GM18868 (cell line): ENCODE measurements around the gene CARMIL3.
"Not testable (repeated sequence)": the region's sequence is repeated elsewhere in the genome, so short reads cannot be mapped to it uniquely, and the experiment has no call there.

Experiments
- ATAC-seq: cut with Tn5 transposase; IDR thresholded peaks from one replicate; pipeline ENCODE4 v1.9.1; 2021; ENCODE audit warnings: mild to moderate bottlenecking, moderate library complexity; ENCODE audit not compliant: unreplicated experiment

The CARMIL3 gene, protein sequence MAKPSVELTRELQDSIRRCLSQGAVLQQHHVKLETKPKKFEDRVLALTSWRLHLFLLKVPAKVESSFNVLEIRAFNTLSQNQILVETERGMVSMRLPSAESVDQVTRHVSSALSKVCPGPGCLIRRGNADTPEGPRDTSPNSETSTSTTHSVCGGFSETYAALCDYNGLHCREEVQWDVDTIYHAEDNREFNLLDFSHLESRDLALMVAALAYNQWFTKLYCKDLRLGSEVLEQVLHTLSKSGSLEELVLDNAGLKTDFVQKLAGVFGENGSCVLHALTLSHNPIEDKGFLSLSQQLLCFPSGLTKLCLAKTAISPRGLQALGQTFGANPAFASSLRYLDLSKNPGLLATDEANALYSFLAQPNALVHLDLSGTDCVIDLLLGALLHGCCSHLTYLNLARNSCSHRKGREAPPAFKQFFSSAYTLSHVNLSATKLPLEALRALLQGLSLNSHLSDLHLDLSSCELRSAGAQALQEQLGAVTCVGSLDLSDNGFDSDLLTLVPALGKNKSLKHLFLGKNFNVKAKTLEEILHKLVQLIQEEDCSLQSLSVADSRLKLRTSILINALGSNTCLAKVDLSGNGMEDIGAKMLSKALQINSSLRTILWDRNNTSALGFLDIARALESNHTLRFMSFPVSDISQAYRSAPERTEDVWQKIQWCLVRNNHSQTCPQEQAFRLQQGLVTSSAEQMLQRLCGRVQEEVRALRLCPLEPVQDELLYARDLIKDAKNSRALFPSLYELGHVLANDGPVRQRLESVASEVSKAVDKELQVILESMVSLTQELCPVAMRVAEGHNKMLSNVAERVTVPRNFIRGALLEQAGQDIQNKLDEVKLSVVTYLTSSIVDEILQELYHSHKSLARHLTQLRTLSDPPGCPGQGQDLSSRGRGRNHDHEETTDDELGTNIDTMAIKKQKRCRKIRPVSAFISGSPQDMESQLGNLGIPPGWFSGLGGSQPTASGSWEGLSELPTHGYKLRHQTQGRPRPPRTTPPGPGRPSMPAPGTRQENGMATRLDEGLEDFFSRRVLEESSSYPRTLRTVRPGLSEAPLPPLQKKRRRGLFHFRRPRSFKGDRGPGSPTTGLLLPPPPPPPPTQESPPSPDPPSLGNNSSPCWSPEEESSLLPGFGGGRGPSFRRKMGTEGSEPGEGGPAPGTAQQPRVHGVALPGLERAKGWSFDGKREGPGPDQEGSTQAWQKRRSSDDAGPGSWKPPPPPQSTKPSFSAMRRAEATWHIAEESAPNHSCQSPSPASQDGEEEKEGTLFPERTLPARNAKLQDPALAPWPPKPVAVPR (N-terminal part only)

DNA sequence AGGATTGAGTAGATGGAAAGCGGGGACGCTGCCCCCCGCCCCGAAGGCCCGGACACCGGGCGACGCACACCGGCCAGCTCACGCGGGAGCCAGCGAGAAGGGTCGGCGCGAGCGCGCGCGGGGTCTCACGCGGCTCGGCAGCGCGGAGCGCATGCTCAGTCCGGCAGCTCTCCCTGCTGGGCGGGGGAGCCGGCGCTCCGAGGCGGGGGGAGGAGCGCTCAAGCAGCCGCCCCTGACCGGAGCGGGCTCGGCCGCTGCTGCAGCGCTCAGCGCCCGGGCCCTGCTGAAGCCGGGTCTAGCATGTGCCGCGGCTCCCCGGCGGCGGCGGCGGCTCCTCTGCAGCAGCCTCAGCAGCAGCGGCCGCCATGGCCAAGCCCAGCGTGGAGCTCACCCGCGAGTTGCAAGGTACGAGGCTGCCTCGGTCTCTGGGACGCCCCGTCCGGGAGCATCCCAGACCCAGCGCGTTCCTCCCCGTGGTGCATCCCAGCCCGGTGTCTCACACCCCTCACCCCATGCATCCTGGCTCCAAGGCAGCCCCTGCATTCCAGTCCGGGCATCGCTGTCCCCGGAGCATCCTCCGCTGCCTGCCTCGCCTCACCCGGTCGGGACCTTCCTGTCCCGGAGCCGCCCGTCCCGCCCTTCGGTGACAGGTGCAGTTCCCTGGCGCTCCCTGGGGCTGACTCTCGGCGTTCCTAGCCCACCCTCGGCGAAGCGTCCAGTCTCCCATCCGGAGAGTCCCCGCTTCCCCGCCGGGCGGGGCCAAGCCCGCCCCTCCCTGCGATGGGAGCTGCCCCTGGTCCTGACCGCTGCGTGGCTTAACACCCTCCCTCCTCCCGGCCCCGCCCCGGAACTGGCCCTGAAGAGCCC is at the start of gene CARMIL3:
Gene CARMIL3, plus strand, starts transcription at position 221 of the 867 bp plus-strand sequence. Its CDS starts 145 bp downstream, at position 366.
- peak; percentile 86 for ATAC-seq

DNA sequence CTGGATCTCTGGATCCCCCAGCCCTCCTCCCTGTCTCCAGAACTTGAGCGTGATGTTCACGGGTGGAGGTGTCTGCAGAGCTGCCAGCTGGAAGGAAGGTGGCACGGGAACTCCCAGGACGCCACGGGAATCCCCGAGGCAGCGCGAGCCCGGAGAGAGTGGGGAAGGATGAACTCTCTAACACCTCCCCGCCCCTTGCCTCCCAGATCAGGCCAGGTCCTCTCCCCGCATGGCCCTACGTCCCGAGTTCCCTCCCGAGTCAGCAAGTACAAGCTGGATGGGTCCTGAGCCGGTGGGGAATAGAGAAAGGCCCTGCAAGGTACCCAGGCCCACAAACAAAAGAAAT is 45.4 kb upstream of the CARMIL3 start:
- ATAC-seq, result peak; percentile 33

DNA sequence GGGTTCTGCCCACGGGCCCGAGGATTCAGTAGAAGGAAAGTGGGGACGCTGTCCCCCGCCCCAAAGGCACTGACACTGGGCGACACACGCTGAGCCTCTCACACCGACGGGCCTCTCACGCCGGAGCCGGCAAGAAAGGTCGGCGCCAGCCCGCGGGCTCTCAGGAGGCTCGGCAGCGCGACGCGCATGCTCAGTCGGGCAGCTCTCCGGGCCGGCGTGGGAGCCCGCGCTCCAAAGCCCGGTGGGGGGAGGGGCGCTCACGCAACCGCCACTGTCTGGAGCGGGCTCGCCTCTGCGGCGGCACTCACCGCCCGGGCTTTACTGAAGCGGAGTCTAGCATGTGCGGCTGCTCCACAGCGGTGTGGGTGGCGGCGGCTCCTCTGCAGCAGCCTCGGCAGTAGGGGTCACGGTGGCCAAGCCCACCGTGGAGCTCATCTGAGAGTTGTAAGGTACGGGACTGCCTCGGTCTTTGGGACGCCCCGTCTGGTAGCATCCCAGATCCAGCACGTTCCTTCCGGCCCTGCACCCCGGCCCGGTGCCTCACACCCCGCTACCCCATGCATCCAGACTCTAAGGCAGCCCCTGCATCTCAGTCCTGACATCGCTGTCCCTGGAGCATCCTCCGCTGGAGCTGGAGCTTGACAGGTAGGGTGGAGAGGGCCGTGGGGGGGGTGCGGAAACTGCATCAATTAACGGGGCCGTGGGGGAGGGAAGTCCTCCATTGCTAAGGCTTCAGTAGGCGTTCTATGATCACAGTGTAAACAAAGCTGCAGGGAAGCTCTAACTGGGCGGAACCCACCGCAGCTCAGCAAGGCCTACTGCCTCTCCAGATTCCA is 44.8 kb upstream of the CARMIL3 start:
- ATAC-seq, result peak; percentile 83

DNA sequence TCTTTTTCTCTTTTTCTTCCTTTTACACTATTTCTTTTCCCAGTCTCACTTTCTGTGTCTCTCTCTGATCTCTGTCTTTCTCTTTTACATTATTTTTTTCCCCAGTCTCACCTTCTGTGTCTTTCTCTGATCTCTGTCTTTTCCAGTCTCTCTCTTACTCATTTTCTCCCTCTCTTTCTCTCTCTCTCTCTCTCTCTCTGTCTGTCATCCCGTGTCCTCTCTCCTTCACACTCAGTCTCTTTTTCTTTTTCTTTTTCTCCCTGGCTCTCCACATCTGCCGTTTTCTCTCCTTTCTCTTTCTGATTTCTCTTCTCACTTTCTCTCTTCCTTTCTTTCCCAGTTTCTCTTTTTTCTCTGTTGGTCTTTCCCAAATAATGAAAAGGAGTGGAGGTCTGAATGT is 40.8 kb upstream of the CARMIL3 start:
- ATAC-seq, result no peak

DNA sequence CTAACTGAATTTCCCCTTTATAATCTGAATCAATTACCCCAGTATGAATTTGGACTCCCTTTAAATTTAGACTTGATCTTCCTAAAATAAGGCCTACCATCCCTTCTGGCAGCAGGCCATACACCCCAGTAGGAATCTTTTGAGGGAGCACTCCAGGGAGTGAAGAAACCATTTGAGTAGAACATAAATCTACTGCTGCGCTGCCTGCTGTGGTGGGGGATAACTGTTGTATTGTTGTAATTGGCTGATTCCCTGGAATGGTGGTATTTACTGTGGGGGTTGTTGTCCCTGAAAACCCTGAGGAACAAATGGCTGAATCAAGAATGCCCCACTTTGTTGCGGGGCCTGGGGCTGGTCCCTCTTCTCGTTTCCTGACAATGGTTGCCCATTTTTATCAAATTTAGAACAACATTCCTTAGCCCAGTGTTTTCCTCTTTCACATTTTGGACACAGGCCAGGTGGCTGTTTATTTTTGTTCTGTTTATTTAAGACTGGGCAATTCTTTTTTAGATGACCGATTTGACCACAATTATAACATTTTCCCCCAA is 39.0 kb upstream of the CARMIL3 start:
- ATAC-seq, result not testable (repeated sequence)

DNA sequence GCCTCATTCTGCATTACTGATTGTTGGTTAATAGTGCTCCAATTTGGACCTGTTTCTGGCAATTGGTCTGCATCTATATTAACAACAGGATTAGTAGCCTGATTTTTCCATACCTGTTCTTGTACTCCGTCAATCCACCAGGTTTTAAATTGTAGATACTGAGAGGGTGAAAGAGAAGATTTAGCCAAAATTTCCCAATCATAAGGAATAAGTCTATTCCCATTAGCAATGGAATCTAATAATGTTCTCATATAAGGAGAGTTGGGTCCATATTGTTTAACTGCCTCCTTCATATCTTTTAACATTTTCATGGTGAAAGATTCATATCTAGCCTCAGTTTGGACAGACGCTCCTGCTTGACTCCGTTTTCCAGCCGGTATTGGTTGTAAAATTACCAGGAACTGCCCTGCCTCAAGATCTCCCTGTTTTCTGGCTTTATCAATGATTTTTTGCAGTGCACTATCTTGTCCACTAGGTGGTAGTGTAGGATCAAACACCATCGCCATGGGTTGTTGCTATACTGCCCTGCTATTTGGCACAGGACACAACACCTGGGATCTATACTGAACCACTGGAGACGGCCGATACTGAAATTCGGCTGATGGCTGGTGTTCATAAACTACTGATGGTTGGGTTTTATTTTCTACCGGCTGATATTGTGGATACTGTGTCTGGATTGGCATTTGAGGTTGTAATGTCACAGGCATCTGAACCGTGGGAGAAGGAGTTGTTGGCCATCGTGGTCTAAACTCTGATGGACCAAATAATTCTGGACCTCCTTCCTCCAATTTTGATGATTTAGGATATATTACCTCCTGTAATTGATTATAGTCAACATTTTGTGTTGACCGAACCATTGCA is 37.9 kb upstream of the CARMIL3 start:
- ATAC-seq, result peak; percentile 67

DNA sequence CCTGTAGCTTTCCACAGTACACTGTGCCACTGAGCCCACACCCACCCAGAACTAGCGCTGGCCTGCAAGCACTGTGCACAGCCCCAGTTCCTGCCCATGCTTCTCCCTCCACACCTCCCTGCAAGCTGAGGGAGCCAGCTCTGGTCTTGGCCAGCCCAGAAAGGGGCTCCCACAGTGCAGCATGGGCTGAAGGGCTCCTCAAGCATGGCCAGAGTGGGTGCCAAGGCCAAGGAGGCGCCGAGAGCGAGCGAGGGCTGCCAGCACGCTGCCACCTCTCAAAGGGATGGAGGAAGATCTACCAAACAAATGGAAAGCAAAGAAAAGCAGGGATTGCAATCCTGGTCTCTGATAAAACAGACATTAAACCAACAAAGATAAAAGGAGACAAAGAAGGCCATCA is 36.1 kb upstream of the CARMIL3 start:
- ATAC-seq, result not testable (repeated sequence)

DNA sequence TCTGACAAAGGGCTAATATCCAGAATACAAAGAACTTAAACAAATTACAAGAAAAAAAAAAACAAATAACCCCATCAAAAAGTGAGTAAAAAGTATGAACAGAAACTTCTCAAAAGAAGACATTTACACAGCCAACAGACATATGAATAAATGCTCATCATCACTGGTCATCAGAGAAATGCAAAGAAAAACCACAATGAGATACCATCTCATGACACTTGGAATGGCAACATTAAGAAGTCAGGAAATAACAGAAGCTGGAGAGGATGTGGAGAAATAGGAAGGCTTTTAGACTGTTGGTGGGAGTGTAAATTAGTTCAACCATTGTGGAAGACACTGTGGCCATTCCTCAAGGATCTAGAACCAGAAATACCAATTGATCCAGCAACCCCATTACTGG is 32.8 kb upstream of the CARMIL3 start:
- ATAC-seq, result not testable (repeated sequence)

DNA sequence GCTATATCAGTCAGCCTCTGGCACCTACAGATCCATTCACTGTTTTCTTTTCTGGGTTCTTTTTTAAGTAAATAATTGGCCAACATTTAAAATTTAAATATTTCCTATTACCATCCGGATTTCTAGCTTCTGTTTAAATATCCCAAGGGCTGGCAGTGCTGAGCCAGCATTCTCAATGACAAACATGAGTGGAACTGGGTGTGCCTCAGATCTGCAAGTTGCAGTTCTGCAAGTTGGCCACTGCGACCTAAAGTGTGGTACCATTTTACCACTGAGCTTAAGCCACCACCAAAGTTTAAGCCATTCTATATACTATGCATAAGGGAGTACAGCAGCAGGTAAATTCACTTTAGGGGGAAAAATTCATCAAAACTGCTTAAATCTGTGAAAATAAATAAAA is 31.9 kb upstream of the CARMIL3 start:
- ATAC-seq, result not testable (repeated sequence)

DNA sequence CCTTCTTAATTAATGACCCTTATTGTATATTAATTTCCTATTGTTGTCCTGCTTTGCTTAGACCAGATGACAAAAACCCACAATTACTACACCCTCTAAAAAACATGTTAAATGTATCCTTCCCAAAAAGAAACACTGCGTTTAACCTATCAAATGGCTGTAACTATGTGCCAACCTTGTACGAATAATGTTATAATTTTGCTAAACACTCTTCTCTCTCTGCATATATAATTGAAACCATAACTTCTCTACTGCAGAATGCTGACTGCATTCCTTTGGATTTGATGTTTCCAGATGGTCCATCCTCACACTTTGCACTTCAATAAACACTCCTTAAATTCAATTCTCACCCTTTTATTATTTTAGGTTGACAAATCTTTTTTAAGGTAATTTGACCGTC is 31.3 kb upstream of the CARMIL3 start:
- not testable (repeated sequence) for ATAC-seq

DNA sequence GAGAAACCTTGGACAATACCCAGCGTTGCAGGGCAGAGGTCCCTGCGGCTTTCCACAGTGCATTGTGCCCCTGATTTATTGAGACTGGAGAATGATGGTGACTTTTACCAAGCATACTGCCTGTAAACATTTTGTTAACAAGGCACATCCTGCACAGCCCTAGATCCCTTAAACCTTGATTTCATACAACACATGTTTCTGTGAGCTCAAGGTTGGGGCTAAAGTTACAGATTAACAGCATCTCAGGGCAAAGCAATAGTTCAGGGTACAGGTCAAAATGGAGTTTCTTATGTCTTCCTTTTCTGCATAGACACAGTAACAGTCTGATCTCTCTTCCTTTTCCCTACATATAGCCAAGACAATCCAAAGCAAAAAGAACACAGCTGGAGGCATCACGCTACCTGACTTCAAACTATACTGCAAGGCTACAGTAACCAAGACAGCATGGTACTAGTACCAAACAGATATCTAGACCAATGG is 26.8 kb upstream of the CARMIL3 start:
- ATAC-seq, result not testable (repeated sequence)

DNA sequence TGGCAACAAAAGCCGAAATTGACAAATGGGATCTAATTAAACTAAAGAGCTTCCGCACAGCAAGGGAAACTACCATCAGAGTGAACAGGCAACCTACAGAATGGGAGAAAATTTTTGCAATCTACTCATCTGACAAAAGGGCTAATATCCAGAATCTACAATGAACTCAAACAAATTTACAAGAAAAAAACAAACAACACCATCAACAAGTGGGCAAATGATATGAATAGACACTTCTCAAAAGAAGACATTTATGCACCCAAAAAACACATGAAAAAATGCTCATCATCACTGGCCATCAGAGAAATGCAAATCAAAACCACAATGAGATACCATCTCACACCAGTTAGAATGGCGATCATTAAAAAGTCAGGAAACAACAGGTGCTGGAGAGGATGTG is 22.1 kb upstream of the CARMIL3 start:
- ATAC-seq, result not testable (repeated sequence)

DNA sequence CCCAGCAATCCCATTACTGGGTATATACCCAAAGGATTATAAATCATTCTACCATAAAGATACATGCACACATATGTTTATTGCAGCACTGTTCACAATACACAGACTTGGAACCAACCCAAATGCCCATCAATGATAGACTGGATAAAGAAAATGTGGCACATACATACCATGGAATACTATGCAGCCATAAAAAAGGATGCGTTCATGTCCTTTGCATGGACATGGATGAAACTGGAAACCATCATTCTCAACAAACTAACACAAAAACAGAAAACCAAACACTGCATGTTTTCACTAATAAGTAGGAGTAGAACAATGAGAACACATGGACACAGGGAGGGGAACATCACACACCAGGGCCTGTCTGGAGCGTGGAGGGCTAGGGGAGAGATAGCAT is 20.5 kb upstream of the CARMIL3 start:
- ATAC-seq, result not testable (repeated sequence)

DNA sequence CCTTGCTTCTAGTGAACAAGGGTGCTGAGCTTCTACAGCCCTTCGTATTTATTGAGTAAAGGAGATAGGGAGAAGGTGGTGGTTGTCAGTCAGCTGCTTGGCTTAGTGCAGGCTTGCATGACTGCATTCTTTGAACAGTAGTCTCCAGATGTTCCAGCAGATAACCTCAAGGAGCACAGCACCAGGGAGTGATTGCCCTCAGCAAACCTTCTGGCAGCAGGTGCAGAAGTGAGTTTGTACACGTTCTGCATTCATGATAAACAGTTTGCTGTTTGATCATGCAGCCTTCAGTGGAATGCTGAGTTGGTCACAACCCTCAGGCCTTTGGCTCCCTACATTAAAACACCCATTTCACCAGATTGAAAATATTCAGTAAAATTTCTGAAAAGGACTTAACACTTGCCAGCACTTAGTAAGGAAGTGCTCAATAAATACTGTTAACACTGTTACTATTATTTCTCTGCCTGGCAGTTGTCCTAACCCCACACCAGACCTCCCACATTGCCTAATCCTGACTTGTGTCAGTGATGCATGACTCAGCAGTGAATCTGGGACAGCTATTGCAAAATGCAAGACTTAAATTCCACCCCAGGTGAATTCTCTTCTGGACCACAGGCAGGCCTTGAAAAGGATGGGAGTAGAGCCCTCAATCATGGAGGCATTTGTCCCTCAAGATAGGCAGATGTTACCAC is 18.9 kb upstream of the CARMIL3 start:
- no peak for ATAC-seq

DNA sequence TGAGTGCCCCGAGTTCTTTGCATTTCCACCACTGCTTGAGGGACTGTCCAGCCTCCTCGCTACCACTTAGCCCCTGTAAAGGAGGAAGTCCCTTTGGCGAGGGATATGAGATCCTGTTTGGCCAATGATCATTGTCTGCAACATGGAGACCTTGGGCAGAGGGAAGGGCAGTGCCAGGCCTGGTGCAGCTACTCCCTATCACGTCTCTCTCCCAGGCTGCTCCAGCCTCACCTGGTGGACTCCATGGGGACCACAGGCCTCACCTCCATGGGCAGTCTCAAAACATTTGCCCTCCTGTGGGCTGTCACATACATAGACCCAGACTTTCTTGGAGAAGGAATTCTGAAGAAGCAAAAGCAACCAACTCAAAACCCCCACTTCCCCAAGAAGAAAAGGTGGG is 16.0 kb upstream of the CARMIL3 start:
- peak; percentile 7 for ATAC-seq

DNA sequence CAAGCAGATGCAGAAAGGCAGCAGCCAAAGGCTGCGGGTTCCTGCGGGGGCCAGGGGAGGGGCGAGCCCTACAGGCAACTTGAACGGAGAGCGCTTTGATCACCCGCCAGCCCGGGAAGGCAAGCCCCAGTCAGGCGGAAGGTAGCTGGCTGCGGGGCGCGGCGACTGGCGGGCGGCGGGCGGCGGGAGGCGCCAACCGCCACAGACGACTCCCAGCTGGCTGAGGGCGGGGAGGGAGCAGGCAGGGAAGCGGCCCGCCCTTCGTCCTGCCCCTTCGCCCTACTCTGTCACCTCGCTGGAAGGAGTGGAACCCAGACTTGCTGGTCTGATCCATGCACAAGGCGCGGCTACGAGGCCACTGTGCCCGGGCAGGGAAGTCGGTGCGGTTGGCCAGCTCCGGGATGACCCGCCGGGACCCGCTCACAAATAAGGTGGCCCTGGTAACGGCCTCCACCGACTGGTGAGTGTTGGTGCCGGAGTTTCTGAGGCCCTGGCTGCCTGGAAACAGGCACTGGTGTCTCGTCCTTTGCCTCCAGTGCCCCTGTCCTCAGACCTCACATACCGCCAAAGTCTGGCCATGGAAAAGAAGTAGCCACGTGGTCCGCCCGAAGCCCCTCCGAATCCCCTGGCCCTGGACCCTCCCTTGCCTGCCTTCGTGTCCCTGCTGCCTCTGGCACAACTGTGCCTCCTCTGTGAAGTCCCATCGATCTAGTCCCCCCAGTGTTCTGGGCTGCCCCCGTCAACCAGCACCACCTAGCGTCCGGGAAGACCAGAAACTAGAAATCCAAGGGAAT is 15.4 kb upstream of the CARMIL3 start:
- peak; percentile 65 for ATAC-seq
